ENCODE results near the gene DDX24. TPM values are rescaled to one million over a fixed set of nuclear protein-coding genes. Genes with fewer than 3 reads are reported as not detected.

Gene DDX24
- total RNA-seq, 1 experiment from 2014 or later = 174 TPM

GRCh38 chr14:94025720-94026119, 55.3 kb downstream of the DDX24 start:
- no peak for TF ChIP-seq MLX (CRISPR knock-in tag; IDR thresholded peaks at IDR 0.05)
- TF ChIP-seq FOXJ3 (CRISPR knock-in tag; IDR thresholded peaks at IDR 0.05; ENCODE audit: borderline replicate concordance) = no peak
- TF ChIP-seq USF1 (CRISPR knock-in tag; IDR thresholded peaks at IDR 0.05) = no peak
- TF ChIP-seq MYBL2 (CRISPR knock-in tag; IDR thresholded peaks at IDR 0.05) = no peak
- no peaks in the 10 kb centered on the region for H3K9me3 Mint-ChIP-seq
- DNase-seq (ENCODE audit: low spot score) = no peak
- peaks cover 22% of the 10 kb centered on the region for H3K4me1 Mint-ChIP-seq
- no peaks in the 10 kb centered on the region for H3K36me3 Mint-ChIP-seq
- ChIA-PET POLR2A (no interaction called here), CTCF (interaction anchor here (0.9 to 5.0 kb wide), 9 partner anchors 10 to 461 kb away, joined by 3 to 37 read pairs (median 5); no protein-coding TSS in a partner anchor)
- H3K4me3 Mint-ChIP-seq = peak overlapping the region; percentile 62
- ATAC-seq = no peak
- H3K27ac Mint-ChIP-seq = no peak overlapping the region
- H3K27me3 Mint-ChIP-seq (ENCODE audit: low read depth) = no peaks in the 10 kb centered on the region

- POLR2A ChIA-PET = no interaction called here
- Mint-ChIP-seq H3K36me3 (no peaks in the 10 kb centered on the region), H3K4me1 (peaks cover 31% of the 10 kb centered on the region), H3K4me3 (no peak overlapping the region), H3K27me3 (ENCODE audit: low read depth) (no peaks in the 10 kb centered on the region), H3K27ac (no peak overlapping the region), H3K9me3 (no peaks in the 10 kb centered on the region)
- ATAC-seq = no peak
- CTCF ChIA-PET = interaction anchor here (2.2 to 5.0 kb wide), 2 partner anchors 12 to 85 kb away, joined by 29 to 37 read pairs; no protein-coding TSS in a partner anchor
- no peak for DNase-seq (ENCODE audit: low spot score)
- no peak for TF ChIP-seq NFATC4 (CRISPR knock-in tag; IDR thresholded peaks at IDR 0.05)
- no peak for TF ChIP-seq ZNF423 (CRISPR knock-in tag; IDR thresholded peaks at IDR 0.05)
- no peak for TF ChIP-seq E2F1 (CRISPR knock-in tag; IDR thresholded peaks at IDR 0.05)
- no peak for TF ChIP-seq AR (CRISPR knock-in tag; IDR thresholded peaks at IDR 0.05)
- TF ChIP-seq MLX (CRISPR knock-in tag; IDR thresholded peaks at IDR 0.05) = no peak
- TF ChIP-seq NR3C1 (CRISPR knock-in tag; conservative IDR thresholded peaks at IDR 0.05; ENCODE audit: low read depth) = no peak
- no peak for TF ChIP-seq IRF2 (CRISPR knock-in tag; IDR thresholded peaks at IDR 0.05; ENCODE audit: borderline replicate concordance, low read depth)
- TF ChIP-seq FOXP4 (CRISPR knock-in tag; IDR thresholded peaks at IDR 0.05) = no peak
- no peak for TF ChIP-seq ZNF416 (CRISPR knock-in tag; IDR thresholded peaks at IDR 0.05)
- no peak for TF ChIP-seq ZBTB21 (CRISPR knock-in tag; IDR thresholded peaks at IDR 0.05; ENCODE audit: borderline replicate concordance)
- no peak for TF ChIP-seq ZNF512 (CRISPR knock-in tag; IDR thresholded peaks at IDR 0.05; ENCODE audit: borderline replicate concordance)
- no peak for TF ChIP-seq USF2 (CRISPR knock-in tag; IDR thresholded peaks at IDR 0.05)
- no peak for TF ChIP-seq AFF4 (CRISPR knock-in tag; IDR thresholded peaks at IDR 0.05; ENCODE audit: borderline replicate concordance)
- TF ChIP-seq ZNF121 (CRISPR knock-in tag; IDR thresholded peaks at IDR 0.05) = no peak
- no peak for TF ChIP-seq HMGA2 (CRISPR knock-in tag; IDR thresholded peaks at IDR 0.05)
- no peak for TF ChIP-seq E2F5 (CRISPR knock-in tag; IDR thresholded peaks at IDR 0.05)
These were observed 56.5 kb downstream of the DDX24 start for GRCh38 chr14:94024549-94024948.

Measured in WTC11 (cell line).